Ishikawa (cell line): ENCODE results near the gene IL15RA.

Experiments used
- CEBPB ChIP-seq: IDR thresholded peaks from 2 replicates; pipeline ENCODE4 v1.6.1; 2012
- CREB1 ChIP-seq: IDR thresholded peaks from 2 replicates; pipeline ENCODE4 v1.6.1; 2012; ENCODE audit warnings: low read depth
- EGR1 ChIP-seq: IDR thresholded peaks from 2 replicates; pipeline ENCODE4 v1.6.1; 2012
- EP300 ChIP-seq: IDR thresholded peaks from 2 replicates; pipeline ENCODE4 v1.6.1; 2012; ENCODE audit warnings: borderline replicate concordance
- FOXM1 ChIP-seq: IDR thresholded peaks from 2 replicates; pipeline ENCODE4 v1.6.1; 2012; ENCODE audit warnings: low read depth, borderline replicate concordance
- NFIC ChIP-seq: IDR thresholded peaks from 2 replicates; pipeline ENCODE4 v1.6.1; 2012
- RAD21 ChIP-seq: IDR thresholded peaks from 2 replicates; pipeline ENCODE4 v1.6.1; 2012; ENCODE audit warnings: low read depth
- REST ChIP-seq: IDR thresholded peaks from 2 replicates; pipeline ENCODE4 v1.6.1; 2012; ENCODE audit warnings: low read depth, mild to moderate bottlenecking
- TAF1 ChIP-seq: IDR thresholded peaks from 2 replicates; pipeline ENCODE4 v1.6.1; 2012; ENCODE audit warnings: low read depth, mild to moderate bottlenecking
- TCF12 ChIP-seq: IDR thresholded peaks from 2 replicates; pipeline ENCODE4 v1.6.1; 2012; ENCODE audit warnings: low read depth
- TEAD4 ChIP-seq: IDR thresholded peaks from 2 replicates; pipeline ENCODE4 v1.6.1; 2012
- YY1 ChIP-seq: IDR thresholded peaks from 2 replicates; pipeline ENCODE4 v1.6.1; 2012; ENCODE audit warnings: low read depth
- TF ChIP-seq, protein P1 (sequence below): IDR thresholded peaks from 2 replicates; pipeline ENCODE4 v1.6.1; 2012

GRCh38 chr10:5918763-5919162 is 58.6 kb downstream of the IL15RA start:
- TF ChIP-seq EP300 = no peak
- TF ChIP-seq REST = no peak
- no peak for TF ChIP-seq NFIC
- no peak for TF ChIP-seq CREB1
- TF ChIP-seq TAF1 = no peak
- no peak for TF ChIP-seq RAD21
- TF ChIP-seq YY1 = no peak
- no peak for TF ChIP-seq FOXM1
- TF ChIP-seq CEBPB = no peak
- TF ChIP-seq, protein P1, sequence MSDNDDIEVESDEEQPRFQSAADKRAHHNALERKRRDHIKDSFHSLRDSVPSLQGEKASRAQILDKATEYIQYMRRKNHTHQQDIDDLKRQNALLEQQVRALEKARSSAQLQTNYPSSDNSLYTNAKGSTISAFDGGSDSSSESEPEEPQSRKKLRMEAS = no peak
- TF ChIP-seq TCF12 = no peak
- no peak for TF ChIP-seq EGR1
- no peak for TF ChIP-seq TEAD4
